CD1c-positive myeloid dendritic cell (primary cell): ENCODE data around the gene TMEM179B.
"Not testable (repeated sequence)": the region's sequence is repeated elsewhere in the genome, so short reads cannot be mapped to it uniquely, and the experiment has no call there.

Experiments
- DNase-seq: peaks from one replicate; pipeline ENCODE4 v3.0.0-alpha.2; 2016; ENCODE audit errors: extremely low spot score

TMEM179B gene, protein sequence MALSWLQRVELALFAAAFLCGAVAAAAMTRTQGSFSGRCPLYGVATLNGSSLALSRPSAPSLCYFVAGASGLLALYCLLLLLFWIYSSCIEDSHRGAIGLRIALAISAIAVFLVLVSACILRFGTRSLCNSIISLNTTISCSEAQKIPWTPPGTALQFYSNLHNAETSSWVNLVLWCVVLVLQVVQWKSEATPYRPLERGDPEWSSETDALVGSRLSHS

DNA sequence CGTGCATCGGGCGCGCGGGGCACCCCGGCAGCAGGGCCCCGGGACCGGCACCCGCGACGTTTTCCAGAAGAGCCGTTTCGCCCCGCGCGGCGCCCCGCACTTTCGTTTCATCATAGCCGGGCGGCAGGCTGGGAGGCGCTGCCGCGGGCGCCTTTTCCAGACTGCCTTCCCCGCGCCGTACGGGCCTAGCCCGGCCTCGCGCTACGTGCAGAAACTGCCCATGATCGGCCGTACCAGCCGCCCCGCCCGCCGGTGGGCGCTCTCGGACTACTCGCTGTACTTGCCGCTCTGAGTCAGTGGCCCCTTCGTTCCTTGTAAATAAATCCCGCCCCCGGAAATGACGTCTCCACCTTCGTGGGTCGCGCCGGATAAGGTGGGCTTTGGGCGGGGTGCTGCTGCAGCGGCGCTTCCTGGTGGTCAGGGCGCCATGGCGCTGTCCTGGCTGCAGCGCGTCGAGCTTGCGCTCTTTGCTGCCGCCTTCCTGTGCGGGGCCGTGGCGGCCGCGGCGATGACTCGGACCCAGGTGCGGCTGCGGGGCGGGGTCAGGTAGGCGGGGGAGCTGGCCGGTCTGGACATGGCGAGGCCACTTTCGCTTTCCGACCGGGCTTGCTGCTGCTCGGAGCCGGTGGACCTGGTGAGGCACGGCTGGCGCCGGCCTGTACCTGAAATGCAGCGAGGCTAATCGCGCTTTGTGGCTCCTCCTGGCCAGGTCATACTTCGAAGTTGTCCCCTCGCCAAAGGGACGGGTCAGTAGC, at the start of gene TMEM179B:
Gene TMEM179B, plus strand, starts transcription at position 398 of the 755 bp plus-strand sequence. Its CDS starts 30 bp downstream, at position 428.
- peak; percentile 100 for DNase-seq

DNA sequence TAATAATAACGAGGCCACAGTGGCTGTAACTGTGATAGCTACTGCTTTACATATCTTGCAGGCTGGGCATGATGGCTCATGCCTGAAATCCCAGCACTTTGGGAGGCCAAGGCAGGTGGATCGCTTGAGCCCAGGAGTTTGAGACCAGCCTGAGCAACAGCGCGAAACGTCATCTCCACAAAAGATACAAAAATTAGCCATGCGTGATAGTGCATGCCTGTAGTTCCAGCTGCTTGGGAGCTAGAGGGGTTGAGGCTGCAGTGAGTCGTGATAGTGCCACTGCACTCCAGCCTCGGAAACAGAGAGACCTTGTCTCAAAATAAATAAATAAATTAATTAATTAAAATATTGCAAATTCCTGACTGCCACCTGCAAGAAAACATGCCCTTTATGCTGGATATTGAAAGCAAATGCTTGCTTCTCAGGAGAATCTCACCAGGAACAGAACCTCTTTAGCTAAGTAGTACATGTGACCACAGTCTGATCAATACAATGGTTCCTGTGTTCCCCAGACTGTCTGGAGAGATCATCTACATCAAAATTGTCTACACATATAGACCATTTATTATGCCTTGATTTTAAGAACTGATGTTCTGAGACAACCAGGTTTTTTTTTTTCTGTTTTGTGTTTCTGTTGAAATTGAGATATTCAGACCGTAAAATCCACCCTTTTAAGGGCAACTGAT, 39.6 kb upstream of the TMEM179B start:
- DNase-seq = no peak

DNA sequence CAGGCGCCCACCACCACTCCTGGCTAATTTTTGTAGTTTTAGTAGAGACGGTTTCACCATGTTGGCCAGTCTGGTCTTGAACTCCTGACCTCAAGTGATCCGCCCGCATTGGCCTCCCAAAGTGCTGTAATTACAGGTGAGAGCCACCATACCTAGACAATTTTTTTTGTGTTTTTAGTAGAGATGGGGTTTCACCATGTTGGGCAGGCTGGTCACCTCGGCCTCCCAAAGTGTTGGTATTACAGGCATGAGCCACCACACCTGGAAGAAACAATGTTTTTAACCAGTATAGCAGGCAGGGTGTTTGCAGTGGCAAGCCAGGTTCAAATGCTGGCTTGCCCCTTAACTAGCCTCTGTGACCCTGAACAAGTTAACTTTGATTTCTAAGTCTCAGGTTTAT, 37.3 kb upstream of the TMEM179B start:
- not testable (repeated sequence) for DNase-seq

DNA sequence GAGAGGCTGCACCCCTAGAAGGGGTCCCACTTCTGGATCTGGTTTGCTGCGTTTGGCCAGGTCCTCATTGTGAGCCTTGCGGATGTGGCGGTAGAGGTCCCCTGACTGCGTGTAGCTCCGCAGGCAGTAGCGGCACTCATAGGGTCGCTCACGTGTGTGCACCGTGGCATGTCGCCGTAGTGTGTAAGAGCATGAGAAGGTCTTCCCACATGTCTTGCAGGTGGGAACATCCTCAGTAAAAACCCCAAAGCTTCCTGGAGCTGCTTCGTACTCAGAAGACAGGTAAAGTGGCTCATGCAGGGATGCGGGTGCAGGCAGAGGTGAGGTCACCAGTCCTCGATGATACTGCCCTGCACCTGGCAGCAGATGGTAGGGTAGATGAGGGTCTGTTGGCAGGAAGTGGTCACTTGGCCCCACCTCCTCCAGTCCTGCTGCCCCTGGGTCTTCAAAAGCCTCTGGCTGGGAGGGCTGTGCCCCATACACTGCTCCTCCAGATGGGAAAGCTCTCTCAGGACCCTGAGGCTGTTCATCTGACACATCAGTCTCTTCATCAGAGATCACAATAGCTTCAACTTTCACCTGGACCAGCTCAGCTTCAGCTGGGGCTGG, 34.9 kb upstream of the TMEM179B start:
- DNase-seq = no peak

DNA sequence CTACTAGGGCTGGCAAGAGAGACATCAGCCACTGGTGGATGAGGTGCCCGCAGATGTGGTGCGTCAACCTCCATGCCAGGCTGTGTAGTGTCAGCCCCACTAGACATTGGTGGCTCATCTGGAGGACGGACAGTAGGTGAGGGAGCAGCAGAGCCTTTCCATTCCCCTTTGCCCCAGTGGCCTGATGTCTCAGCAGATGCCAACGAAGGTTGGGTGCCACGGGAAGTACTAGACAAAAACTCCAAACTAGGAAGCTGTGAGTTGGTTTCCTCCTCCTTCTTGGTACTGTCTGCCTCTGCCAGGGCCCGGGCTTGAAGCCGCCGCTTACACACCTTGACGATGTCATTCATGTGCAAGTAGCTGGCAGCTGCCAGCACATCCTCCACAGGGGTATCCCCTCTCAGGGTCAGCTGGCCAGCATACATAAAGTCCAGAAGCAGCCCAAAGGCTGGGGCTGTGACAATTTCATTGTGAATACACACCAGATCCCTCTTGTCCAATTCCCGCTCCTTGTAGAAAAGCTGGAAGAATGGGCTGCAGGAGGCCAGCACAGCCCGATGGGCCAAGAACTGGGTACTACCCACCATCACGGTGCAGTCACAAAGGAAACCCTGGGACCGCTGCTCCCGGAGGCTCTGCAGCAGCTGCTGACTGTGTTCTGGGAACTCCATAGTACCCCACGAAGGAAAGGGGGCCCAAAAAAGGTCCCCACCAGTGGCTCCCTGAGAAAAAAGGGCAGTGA, 34.0 kb upstream of the TMEM179B start:
- DNase-seq = no peak

DNA sequence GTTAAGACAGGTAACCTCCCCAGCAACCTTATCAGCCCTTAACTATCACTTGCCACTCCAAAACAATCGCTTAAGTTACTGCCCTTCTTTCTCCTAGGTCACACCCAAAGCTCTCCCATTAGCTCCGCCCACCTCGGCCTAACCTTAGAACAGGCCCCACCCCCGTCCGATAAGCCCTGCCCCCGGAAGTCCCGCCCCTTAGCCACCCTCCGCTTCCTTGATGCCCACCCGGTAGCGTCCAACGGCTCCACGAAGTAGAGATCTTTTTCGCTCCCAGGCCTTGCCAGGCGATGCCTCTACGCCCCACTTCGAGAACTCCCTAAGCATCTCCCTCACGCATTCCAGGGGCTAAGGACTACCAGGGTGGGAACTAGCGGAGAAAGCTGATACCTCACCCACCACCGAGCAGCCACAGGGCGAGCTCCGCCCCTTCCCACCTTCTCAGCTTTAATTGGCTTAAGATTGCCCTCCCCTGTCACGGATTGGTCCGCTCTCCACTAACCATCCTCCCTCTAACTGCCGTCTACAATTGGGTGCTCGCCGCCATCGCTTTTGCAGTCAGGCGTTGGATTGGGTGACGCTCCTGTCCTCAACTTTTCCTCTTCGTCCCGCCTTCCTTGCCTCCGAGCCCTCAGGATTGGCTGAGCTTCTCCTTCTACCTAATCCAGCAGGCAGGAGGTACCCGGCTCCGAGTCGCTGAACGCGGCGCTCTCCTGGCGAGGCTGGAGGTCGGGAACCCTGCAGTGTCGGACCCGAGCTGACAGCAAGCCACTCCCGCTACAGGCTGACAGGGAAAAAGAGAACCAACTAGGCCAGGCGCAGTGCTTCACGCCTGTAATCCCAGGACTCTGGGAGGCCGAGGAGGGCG, 33.2 kb upstream of the TMEM179B start, which contains the start of gene ZBTB3:
Gene ZBTB3, minus strand, starts transcription at position 425 of the 868 bp plus-strand sequence. CDS start 496 bp downstream, outside the sequence.
- DNase-seq = peak; percentile 98

DNA sequence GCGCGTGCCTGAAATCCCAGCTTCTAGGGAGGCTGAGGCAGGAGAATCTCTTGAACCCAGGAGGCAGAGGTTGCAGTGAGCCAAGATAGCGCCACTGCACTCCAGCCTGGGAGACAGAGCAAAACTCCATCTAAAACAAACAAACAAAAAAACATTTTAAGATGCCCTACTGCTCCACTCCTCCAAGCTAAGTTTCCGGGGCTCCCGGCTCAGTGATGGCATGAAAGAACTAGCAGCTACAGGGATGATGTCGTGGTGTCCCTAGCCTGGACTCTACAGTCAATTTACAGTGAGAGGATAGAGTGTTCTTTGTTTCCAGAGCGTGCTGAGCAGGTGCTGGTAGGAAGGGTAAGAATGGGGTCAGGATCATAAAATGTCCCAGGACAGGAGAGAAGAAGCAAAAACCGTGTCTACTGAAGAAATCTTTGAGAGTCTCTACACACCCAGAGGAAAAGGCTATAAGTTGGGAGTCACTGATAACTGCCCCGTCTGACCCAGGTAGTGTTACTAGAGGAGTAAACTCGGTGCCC, 32.1 kb upstream of the TMEM179B start:
- no peak for DNase-seq

DNA sequence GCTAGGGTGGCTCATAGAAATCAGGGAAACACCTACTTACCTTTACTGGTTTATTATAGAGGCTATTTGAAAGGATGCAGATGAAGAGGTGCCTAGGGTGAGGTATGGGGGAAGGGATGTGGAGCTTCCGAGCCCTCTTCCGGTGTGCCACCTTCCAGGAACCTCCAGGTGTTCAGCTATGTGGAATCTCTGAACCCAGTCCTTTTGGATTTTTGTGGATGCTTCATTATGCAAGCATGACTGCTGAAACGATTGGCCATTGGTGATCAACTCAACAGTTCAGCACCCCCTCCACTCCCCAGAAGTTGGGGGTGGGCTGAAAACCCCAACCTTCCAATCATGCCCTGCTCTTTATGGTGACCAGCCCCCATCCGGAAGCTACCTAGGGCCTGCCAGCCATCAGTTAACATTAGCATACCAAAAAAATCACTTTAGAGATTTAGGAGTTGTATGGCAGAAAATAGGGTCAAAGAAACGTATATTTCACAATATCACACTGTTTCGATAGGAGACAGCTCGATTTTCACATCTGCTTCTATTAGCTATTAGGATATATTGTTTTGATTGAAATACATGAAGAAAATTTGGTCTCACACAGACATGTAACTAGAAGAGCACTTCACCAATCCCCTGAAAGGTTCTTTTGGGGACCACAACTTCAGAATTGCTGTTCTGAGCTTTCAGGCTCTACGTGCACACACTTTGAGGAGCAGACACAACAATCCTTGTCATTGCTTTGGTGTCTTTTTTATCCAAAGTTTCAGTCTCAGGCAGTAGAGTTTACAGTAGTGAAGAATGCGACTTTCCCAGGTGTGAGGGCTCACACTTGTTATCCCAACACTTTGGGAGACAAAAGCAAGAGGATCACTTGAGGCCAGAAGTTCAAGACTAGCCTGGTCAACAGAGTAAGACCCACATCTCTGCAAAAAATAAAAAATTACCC, 29.1 kb upstream of the TMEM179B start:
- DNase-seq = no peak

DNA sequence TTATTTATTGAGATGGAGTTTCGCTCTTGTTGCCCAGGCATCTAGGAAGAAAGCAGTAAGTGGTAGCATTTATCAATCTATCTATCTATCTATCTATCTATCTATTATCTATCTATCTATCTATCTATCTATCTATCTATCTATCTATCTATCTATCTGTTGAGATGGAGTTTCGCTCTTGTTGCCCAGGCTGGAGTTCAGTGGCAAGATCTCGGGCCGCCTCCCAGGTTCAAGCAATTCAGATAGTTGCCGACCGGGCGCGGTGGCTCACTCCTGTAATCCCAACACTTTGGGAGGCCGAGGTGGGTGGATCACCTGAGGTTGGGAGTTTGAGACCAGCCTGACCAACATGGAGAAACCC, 26.4 kb upstream of the TMEM179B start:
- DNase-seq = not testable (repeated sequence)

DNA sequence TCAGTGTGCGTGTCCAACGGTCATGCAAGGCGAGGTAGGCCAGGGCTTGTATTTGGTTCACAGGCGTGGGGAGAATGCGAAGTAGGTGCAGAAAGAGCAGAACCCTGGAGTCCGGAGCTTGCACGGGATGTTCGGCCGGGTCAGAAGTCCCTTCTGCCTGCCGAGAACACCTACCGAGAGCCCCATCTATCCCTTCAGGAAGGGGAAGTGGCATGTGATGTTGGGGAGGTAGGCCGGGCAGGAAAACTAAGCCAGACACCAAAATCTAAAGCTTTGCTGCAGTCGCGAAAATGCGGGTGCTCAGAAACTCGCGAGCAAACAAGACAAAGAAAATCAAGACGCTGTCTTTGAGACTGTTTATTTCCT, 16.4 kb upstream of the TMEM179B start:
- no peak for DNase-seq

DNA sequence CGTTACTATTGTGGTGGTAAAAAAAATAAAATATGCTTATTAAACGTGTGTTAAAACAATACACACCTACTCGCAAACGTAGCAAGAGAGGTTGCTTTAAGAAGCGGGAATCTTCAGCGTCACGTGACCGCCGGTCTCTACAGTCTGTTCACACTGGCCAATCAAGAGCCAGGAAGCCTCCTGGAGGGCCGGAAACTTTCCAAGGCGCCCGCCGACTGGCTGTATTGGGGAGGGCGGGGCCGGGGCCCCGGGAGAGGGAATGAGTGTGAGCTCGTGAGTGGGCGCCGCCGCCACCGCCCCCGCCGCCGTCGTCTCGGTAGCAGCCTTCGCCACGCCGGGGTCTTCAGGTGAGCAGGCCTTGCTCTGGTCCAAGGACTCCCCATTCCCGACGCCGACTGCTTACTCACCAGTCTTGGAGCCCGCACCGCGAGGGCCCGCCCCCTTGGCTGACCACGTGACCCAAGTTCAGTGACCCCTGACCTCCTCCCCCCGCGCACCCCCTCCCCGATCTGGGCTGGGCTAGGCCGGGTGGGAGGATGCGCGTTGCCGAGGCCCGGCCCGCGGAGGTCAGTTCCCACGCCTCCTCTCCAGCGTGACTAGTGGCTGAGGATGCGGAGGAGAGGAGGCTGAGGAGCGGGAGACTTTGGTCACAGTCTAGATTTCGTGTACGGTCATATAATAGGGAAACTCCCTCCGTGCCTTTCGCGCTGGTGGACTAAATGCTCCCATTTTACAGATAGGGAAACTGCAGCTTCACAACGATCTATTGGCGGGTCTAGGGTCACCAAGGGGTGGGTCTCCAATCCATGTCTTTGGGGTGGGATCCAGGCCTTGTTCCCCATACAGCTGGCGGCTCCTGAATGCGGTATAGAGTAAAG, 15.8 kb upstream of the TMEM179B start, which contains the start of gene TAF6L:
Gene TAF6L, plus strand, starts transcription at position 253 of the 878 bp plus-strand sequence. CDS start 4,388 bp downstream, outside the sequence.
- peak; percentile 97 for DNase-seq

DNA sequence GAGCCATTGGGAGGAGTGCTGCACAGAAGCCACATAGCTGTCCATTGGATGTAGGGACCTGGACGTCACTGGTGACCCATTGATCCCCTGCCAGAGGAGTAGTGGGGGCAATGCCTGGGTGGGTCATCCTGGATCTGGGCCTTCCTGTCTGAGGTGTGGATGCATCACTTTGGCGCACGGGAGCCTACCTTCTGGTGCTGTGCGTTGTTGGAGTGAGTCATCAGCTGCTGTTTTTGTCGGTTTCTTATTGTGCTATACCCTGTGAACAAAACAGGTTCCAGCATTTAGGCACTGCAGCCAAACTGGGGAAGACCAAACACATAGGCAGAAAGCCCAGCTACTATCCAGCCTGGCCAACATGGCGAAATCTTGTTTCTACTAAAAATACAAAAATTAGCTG, 12.8 kb upstream of the TMEM179B start:
- DNase-seq = no peak

DNA sequence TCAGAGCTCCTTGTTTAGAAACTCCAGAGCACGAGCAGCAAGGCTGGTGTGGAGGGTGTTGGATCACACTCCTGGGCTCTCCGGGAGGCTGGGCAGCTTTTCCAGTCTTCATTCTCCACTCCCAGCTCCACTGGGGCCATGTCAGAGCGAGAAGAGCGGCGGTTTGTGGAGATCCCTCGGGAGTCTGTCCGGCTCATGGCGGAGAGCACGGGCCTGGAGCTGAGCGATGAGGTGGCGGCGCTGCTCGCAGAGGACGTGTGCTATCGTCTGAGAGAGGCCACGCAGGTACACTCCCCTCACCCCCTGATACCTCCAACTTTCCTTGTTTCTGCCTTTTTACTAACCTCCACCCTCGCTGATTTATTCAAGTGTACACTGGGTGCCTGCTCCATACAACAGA, 11.6 kb upstream of the TMEM179B start:
- DNase-seq = no peak

DNA sequence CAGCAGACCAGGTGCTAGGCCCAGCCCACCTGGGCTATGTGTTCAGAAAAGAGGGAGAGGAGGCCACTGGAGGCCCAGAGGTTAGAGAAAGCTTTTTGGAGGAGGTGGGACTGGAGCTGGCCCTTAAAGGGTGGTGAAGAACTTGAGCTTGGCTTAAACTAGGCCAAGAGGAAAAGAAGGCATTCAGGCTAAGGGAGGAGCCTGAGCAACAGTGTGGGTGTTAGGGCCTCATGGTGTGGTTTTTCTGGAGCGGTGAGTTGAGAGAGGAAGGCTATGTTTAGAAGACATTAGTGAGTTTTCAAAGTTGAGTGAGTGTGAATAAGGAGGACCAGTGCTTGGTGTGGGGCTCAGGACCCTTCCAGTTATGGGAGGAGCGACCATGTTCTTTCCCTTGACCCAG, 9.8 kb upstream of the TMEM179B start:
- no peak for DNase-seq

DNA sequence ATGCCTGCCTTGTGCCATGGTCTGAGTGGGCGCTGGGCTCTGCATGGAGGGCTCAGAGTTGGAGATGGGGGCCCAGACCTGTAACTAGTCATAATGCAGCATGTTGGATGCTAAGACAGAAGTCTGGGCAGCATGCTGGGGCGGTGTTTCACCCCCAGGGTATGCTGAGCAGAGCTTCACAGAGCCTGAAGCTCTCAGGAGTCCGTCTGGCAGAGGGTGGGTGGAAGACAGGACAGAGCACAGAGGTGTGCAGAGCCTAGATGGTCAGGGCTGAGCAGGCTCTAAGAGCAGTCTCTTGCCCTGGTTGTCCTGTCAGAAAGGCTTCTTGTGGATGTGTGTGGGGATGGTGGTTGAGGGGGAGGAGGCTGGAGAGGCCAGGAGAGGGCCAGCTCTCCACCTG, 8.8 kb upstream of the TMEM179B start:
- no peak for DNase-seq

DNA sequence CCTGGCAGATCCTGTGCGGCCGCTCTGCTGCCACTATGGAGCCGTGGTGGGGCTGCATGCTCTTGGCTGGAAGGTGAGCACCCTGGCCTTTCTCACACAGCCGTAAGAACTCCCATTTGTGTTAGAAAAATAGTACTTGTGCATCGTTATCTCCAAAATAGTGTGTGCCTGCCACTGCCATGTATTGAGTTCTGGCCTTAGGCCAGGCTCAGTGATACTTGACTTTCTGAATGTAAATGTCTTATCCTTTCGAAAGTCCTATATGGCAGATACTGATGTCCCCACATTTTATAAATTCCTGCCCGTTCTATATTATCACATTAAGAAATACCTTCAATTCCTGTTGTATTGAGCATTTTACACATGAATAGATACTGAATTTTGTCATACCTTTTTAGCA, 4.4 kb upstream of the TMEM179B start:
- DNase-seq = no peak

DNA sequence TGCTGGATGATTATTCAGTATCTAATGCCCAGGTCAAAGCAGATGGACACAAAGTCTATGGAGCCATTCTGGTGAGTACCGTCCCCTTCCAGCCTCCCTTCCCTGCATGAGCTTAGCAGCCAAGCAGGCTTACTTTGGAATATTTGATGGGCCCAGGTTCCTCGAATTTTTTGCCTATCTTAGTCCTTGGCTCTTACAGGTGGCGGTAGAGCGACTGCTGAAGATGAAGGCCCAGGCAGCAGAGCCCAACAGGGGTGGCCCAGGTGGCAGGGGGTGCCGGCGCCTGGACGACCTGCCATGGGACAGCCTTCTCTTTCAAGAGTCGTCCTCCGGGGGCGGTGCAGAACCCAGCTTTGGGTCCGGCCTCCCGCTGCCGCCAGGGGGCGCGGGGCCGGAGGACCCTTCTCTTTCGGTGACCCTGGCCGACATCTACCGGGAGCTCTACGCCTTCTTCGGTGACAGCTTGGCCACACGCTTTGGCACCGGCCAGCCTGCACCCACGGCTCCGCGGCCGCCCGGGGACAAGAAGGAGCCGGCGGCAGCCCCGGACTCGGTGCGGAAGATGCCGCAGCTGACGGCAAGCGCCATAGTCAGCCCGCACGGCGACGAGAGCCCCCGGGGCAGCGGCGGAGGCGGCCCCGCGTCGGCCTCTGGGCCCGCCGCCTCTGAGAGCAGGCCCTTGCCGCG, 741 bp upstream of the TMEM179B start:
- DNase-seq = peak; percentile 93

DNA sequence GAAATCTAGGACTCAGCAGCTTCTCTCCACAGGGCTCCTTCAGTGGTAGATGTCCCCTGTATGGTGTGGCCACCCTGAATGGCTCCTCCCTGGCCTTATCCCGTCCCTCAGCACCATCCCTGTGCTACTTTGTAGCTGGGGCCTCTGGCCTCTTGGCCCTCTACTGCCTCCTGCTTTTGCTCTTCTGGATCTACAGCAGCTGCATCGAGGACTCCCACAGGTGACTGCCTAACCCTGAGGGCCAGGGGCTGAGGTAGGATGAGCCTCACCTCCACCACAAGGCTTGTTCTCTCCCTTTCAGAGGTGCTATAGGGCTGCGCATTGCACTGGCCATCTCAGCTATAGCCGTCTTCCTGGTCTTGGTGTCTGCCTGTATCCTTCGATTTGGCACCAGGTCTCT, 1.8 kb downstream of the TMEM179B start:
- DNase-seq = no peak
